ENCODE measurements around the gene TTN.

DNA sequence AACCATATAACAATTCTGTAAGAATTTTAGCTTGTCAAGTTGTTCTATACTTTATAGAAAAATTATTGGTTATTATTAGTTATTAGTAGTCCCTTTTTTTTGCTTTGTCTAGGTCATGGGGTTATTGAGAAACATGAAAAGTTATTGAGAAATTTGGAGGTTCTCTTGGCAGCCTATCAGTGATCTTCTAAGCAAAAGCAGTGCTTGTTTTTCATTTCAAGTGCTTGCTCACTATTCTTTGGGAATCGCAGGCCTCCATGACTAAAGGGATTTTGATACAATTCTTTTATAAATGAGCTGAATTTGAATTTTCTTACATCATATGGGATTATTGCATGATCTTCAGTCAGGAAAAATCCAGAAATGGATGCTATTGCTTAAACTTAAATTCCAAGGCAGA, 301.1 kb downstream of the TTN start:
- TF ChIP-seq, protein P1, sequence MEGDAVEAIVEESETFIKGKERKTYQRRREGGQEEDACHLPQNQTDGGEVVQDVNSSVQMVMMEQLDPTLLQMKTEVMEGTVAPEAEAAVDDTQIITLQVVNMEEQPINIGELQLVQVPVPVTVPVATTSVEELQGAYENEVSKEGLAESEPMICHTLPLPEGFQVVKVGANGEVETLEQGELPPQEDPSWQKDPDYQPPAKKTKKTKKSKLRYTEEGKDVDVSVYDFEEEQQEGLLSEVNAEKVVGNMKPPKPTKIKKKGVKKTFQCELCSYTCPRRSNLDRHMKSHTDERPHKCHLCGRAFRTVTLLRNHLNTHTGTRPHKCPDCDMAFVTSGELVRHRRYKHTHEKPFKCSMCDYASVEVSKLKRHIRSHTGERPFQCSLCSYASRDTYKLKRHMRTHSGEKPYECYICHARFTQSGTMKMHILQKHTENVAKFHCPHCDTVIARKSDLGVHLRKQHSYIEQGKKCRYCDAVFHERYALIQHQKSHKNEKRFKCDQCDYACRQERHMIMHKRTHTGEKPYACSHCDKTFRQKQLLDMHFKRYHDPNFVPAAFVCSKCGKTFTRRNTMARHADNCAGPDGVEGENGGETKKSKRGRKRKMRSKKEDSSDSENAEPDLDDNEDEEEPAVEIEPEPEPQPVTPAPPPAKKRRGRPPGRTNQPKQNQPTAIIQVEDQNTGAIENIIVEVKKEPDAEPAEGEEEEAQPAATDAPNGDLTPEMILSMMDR (IDR thresholded peaks at IDR 0.05): no peak
- TF ChIP-seq POLR2A (IDR thresholded peaks at IDR 0.05): no peak

Measured in ovary (tissue), 3 donors.